HS-5 (cell line): ENCODE measurements around the gene CENPB.

ENCODE experiments used
- DNase-seq: peaks from one replicate; pipeline ENCODE4 v3.0.0-alpha.2; 2012; ENCODE audit warnings: low read depth

CENPB gene

DNA sequence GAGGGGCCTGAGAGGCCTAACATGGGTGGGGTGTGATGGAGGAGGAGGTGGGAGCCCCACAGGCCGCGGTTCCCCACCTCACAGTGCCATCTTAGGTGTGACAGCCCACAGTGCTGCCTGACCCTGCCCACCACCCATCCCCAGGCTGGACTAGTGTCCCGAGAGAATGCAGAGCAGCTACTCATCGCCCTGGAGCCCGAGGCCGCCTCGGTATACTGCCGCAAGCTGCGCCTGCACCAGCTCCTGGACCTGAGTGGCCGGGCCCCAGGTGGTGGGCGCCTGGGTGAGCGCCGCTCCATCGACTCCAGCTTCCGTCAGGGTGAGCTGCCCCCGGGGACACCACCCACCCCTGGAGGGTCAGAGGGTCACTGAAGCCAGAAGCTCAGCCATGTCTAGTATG is 38.5 kb downstream of the CENPB start:
- DNase-seq, result no peak

DNA sequence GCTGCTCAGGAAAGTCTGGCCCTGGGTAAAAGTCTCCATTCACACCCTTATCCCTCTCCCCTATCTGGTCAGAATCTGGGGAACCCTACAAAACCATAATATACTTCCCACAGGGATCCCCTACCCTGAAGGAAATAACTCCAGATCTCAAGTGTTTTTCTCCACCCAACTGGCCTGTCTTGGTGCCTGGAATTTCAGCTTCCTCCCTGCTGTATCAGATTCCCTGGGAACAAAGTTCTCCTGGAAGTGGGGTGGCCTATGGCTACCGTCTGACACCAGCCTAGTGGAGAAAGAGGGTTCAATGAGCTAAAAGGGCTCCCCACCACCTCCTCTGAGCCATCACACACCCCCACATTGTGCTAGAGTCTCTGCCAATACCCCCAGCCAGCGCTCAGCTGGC is 39.1 kb downstream of the CENPB start:
- no peak for DNase-seq

DNA sequence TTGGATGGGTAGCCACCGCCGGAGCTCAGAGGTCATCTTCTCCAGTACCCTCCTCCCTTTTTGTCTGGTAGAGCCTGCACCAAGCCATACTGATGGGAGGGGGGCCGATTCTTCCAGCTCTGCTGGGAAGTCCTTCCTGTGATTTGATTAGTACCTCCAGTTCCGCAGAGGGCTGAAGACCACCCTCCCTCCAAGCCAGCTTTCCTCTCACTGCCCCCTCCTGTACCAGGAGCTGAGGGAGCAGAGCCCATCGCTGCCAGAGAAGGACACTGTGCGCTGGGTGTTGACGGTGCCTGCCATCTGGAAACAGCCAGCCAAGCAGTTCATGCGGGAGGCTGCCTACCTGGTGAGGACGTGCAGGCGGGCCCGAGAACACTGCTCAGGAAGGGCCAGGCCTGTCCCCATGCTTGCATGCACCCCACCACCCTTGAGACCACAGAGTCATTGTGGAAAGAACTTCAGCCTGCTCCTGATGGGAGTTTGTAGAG is 40.8 kb downstream of the CENPB start:
- no peak for DNase-seq

DNA sequence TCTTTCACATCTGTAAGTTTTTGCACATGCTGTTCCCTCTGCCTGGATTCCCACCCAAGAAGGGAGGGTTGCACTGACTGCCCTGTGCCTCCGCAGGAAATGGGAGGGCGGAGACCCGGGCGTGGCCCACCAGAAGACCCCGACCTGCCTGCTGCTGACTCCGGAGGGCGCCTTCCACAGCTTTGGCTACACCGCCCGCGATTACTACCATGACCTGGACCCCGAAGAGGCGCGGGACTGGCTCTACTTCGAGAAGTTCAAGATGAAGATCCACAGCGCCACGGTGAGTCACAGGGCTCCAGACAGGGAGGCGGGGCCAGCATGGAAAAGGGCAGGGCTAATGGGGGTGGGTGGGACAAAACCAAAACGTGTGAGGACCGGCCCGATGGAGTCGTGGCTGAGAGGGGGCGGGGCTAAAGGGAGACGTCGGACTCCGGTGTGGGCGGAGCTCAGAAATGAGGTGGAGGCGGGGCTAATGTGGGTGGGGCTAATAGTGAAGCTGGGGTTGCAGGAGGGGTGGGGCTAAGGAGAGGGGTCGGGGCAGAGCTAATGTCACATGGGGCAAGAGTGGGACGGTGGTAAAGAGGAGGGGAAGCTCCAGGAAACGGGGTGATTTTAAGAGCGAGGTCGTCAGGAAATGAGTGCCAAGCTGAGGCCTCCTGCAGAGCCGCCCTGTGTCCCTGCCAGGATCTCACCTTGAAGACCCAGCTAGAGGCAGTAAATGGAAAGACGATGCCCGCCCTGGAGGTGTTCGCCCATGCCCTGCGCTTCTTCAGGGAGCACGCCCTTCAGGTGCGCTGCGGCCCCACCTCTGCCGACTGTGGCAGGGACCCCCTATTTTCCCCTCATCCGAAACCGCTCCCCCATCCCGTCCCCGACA is 41.5 kb downstream of the CENPB start:
- DNase-seq, result no peak

DNA sequence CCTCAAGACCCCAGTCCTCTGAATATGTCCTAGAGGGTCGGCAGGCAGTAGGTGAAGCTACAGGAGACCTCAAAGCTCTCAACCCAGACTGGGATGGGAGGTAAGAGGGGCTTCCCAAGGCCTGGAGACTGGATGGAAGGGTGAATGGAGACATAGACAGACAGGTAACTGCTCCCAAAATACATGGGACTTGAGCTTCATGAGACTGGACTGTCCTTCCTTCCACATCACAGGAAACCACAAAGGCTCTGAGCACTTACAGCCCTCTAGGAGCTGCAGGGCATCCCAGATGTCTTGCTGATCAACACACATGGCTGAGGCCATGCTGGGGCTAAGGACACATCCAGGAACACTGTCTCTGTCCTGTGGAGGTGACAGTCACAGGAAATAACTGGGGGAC is 42.5 kb downstream of the CENPB start:
- no peak for DNase-seq

DNA sequence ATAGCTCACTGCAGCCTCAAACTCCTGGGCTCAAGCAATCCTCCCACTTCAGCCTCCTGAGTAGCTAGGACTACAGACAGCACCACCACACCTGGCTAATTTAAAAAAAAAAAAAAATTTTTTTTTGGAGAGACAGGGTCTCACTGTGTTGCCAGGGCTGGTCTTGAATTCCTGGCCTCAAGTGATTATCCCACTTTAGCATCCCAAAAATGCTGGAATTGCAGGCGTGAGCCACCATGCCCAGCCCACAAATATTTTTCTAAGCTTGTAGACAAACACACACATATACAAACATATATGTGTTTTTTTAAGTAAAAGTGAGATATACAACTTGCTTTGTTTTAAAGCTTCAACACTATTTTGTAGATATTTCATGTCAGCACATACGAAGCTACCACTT is 43.3 kb downstream of the CENPB start:
- no peak for DNase-seq

DNA sequence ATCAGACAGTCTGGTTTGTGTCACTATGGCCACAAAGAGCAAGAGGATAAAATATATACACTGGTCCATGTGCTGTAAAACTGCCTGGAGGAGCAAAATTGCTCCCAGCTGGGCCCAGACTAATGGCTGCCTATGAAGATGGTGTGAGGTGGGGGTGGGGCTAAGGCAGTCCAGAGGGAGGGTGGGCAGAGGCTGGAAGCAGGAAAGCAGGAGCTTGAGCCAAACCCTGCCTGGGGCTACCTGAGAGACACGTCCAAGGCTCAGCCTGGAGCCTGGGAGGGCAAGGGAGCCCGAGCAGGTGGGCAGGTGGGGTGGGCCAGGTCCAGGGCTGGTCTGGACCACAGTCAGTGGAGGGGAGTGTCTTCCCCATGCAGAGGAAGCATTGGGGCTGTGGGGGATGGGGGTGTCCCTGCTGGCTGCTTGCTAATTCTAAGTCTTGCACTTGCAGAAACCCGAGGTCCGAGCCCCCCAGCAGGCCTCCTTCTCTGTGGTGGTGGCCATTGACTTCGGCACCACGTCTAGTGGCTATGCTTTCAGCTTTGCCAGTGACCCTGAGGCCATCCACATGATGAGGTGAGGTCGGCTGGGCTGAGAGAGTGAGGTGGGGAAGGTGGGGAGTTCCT is 44.6 kb downstream of the CENPB start:
- no peak for DNase-seq

DNA sequence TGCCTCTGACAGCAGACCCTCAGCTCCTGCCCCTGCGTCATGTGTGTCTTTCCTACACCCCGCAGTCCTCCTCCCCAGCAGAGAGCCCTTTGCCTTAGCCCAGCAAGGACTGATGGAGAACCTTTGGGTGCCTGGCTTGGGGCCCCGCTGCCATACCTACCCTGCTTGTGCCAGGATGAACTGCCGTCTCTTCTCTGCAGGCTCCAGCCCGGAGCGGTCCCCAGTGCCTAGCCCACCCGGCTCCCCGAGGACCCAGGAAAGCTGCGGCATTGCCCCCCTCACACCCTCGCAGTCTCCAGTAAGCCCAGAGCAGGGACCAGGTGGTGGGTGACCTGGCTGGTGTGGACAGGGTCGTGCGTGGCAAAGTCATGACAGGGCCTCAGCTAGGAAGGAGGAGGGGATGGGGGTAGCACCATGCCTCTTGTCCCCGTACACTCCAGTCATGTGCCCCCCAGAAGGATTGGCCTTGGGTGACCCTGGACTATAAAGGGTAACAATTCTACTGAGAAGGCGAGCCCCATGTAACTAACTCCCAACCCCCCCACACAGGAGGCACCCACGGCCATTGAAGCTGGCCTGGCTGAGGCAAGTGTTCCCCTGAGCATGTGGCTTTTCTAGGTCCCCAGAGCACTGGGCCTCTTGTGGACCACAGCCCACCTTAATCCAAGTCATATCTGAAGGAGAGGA is 45.8 kb downstream of the CENPB start:
- DNase-seq, result no peak

DNA sequence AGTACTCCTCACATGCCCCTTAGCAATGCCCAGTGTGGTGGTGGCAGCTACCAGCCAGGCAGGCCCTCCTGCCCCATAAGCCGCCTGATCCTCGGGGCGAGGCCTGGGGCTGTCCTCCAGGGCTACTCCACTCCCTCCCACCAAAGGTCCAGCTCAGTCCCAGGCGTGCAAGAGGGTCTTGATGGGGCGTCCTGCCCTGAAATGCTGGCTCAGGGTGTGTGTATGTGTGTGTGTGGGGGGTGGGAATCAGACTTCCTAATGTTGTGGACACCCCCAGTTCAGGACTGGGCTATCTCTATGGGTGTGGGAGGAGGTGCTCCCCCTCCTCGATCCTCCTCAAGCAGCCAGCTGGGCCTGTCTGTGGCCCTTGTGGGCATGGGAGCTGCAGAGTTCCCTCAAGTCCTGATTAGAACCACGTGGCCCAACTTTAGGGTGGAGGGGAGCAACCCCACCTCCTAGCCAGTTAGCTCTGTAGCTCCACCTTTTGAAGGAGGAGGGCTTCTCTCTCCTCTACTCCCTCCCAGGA is 46.6 kb downstream of the CENPB start:
- no peak for DNase-seq

DNA sequence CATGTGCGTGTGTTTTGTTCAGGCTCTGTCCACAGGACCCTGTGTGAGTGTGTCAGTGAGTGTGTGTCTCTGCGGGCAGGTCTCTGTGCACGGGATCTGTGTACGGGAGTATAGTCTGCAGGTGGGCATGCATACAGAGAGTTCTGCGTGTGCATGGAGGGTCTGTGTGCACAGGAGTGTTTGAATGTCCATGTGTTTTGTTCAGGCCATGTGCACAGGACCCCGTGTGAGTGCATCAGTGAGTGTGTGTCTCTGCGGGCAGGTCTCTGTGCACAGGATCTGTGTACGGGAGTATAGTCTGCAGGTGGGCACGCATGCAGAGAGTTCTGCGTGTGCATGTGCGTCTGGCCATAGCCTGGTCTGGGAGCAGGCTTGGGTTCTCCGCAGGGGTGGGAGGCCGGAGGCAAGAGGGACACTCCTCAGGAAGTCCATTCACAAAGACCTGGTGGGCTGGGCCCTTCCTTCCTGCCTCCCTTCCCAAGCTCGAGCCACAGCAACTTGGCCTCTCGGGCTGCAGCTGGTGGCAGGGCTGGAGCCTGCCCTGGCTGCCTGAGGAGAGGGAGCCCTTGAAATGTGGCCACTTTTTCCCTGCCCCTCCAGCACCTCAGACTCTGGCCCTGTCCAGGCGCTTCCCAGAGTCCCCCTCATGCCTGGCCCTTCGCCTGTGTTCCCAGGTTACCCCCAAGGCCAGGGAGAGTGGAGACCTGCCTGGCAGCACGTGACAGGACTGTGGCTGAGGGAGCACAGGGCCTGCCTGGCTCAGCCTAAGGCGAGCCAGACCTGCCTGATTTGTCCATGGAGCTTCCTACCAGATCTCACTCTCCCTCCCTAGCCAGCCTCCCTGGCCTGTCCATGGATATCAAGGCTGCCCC is 47.2 kb downstream of the CENPB start:
- no peak for DNase-seq

DNA sequence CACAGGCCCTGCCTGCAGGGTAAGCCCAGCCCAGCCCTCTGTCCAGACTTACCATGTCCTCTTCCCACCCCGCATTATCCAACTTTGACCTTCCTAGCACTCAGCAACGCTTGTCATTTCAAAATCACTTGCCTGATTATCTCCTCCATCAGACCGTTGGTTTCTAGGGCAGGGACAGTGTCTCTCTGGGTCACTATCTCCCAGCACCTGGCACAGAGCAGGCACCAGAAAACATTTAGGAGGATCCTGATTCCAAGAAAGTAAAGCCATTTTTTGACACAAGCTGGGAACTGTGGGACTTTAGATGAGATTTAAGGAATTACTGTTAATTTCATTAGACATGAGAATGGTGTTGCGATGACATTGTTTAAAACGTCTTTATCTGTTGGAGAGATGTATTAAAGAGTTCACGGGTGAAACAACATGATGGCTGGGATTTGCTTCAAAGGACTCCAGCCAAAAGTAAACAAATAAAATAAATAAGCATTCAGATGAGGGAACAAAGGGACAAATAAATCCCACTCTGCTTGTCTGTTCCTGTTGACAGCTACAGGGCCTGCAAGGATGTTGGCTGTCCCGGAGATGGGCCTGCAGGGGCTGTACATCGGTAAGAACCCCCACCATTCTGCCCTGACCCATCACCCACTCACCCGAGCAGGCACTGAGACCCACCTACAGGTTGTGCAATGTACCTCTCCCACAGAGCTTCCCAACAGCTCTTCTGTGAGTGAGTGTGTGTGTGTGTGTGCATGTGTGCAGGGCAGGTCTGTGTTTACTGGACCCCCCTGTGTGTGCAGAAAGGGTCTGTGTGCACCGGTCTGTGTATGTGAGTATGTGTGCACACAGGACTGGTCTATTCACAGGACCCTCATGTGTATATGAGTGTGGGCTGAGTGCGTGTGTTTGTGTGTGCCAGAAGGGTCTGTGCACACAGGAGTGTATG is 48.2 kb downstream of the CENPB start:
- no peak for DNase-seq

DNA sequence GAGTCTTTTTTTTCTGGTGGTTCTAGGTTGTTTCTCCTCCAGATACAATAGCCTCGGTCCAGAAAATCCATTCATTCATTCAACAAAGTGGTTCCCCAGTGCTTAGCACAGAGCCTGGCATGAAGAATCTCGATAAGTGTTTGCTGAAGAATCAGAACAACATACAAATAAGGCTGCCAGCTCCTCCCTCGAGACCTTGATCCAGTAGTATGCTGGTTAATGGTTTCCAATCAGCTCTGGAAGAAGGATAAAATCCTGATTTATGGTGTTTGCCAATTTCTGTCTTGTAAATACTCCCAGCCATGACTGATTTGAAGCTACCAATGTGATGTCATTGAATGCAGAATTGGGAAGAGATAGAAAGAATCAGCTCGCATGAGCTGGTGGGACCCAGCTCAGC is 50.8 kb downstream of the CENPB start:
- no peak for DNase-seq

DNA sequence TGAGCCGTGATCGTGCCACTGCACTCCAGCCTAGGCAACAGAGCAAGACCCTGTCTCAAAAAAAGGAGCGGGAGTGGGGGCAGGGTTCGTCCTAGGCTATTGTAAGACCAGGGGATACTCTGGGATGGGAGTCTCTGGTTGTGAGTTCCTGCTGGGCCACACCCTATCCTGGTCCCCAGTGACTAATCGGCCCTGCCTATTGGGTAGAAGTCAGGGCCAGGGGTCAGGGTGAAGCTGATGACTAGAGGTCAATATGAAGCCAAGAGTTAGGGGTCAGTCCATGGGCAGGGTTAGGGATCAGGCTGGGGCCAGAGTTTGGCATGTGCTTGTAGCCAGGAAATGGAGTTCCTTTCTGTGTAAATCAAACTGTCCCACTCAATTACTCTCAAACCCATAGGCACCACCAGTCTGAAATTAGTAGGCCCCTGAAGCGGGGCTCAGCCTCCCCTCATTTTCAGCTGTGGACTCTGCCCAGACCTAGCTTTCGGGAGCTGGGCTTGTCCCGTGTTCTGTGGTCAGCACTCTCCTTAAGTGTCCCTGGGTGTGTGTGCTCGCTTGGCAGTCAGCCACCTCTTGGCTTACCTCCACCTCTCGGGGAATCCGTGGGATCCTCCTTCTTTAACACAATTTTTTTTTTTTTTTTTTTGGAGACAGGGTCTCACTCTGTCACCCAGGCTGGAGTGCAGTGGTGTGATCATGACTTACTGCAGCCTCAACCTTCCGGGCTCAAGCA is 52.3 kb downstream of the CENPB start:
- no peak for DNase-seq
